HFFc6 (cell line): ENCODE measurements around the gene VSIG10L. TPM values are rescaled to one million over a fixed set of nuclear protein-coding genes. Genes with fewer than 3 reads are reported as not detected.
A peak's percentile ranks its signal among the peaks of the same experiment; 100 is the strongest.

Experiments used
- DNase-seq: peaks from one replicate; pipeline ENCODE4 v3.0.0-alpha.2; 2018
- H3K27ac Mint-ChIP-seq: 2 replicates; pipeline ENCODE4 v1.8.0; 2020; ENCODE audit warnings: mild to moderate bottlenecking, mixed read lengths
- H3K27me3 Mint-ChIP-seq: 2 replicates; pipeline ENCODE4 v1.8.0; 2021; ENCODE audit warnings: mild to moderate bottlenecking, moderate library complexity, mixed read lengths; ENCODE audit not compliant: insufficient read depth
- H3K36me3 Mint-ChIP-seq: 2 replicates; pipeline ENCODE4 v1.8.0; 2021; ENCODE audit warnings: low read depth, mixed read lengths
- H3K4me1 Mint-ChIP-seq: 2 replicates; pipeline ENCODE4 v1.8.0; 2020; ENCODE audit warnings: low read depth, mixed read lengths
- H3K4me3 Mint-ChIP-seq: 2 replicates; pipeline ENCODE4 v1.8.0; 2020; ENCODE audit warnings: mild to moderate bottlenecking, moderate library complexity, mixed read lengths
- H3K9me3 Mint-ChIP-seq: 2 replicates; pipeline ENCODE4 v1.8.0; 2020; ENCODE audit warnings: mild to moderate bottlenecking, mixed read lengths
- CTCF ChIP-seq: fragments of 200-600 bp; sonication (generic); IDR thresholded peaks from 2 replicates; pipeline ENCODE4 v1.5.0; 2021; ENCODE audit warnings: antibody characterized with exemption, mild to moderate bottlenecking
- total RNA-seq, 6 experiments: library from RNA; stranded (reverse); fragmentation: NEBNext Ultra II Directional; extraction: Animal tissue kit (Norgen Biotek cat#: 25700); gene quantifications; 2 replicates in 1 of 6; 3 replicates in 5 of 6; pipeline ENCODE4 v1.2.3, GENCODE V29; 2021

Gene VSIG10L
- total RNA-seq, 6 experiments from 2014 or later: 0.79 to 1.6 (median 0.89) TPM

GRCh38 chr19:51338563-51339312 lies 3.2 kb downstream of the VSIG10L start:
- H3K9me3 Mint-ChIP-seq: peaks cover 4% of the 10 kb centered on the region; the same call in 1 of the 2 replicates
- peaks cover 23% of the 10 kb centered on the region for H3K4me1 Mint-ChIP-seq
- peak overlapping the region; percentile 95; the same call in 1 of the 2 replicates for H3K27ac Mint-ChIP-seq
- TF ChIP-seq CTCF: peak; percentile 96
- DNase-seq: peak; percentile 52
- H3K4me3 Mint-ChIP-seq: peak overlapping the region; percentile 91
- H3K27me3 Mint-ChIP-seq: peaks cover 3% of the 10 kb centered on the region
- no peaks in the 10 kb centered on the region for H3K36me3 Mint-ChIP-seq

GRCh38 chr19:51337861-51338562 lies 3.9 kb downstream of the VSIG10L start:
- no peak for TF ChIP-seq CTCF
- Mint-ChIP-seq H3K36me3 (no peaks in the 10 kb centered on the region), H3K9me3 (peaks cover 6% of the 10 kb centered on the region; the same call in 1 of the 2 replicates), H3K4me1 (peaks cover 21% of the 10 kb centered on the region), H3K4me3 (peak overlapping the region; percentile 91), H3K27me3 (peaks cover 3% of the 10 kb centered on the region), H3K27ac (no peak overlapping the region; the same call in 1 of the 2 replicates)
- no peak for DNase-seq

GRCh38 chr19:51337141-51337860 lies 4.6 kb downstream of the VSIG10L start:
- TF ChIP-seq CTCF: no peak
- Mint-ChIP-seq H3K27ac (no peak overlapping the region), H3K27me3 (peaks cover 3% of the 10 kb centered on the region), H3K4me3 (no peak overlapping the region), H3K4me1 (peaks cover 15% of the 10 kb centered on the region), H3K36me3 (no peaks in the 10 kb centered on the region), H3K9me3 (peaks cover 6% of the 10 kb centered on the region; the same call in 1 of the 2 replicates)
- no peak for DNase-seq

- H3K27me3 Mint-ChIP-seq: no peaks in the 10 kb centered on the region; the same call in 1 of the 2 replicates
- H3K4me3 Mint-ChIP-seq: peak overlapping the region; percentile 26; the same call in 1 of the 2 replicates
- peaks cover 4% of the 10 kb centered on the region; the same call in 1 of the 2 replicates for H3K4me1 Mint-ChIP-seq
- H3K27ac Mint-ChIP-seq: no peak overlapping the region
- no peak for TF ChIP-seq CTCF
- peaks cover 18% of the 10 kb centered on the region; the same call in 1 of the 2 replicates for H3K9me3 Mint-ChIP-seq
- peaks cover 12% of the 10 kb centered on the region for H3K36me3 Mint-ChIP-seq
- no peak for DNase-seq
Measured at GRCh38 chr19:51333836-51334460, 8.0 kb downstream of the VSIG10L start.

- peaks cover 2% of the 10 kb centered on the region; the same call in 1 of the 2 replicates for H3K27me3 Mint-ChIP-seq
- H3K9me3 Mint-ChIP-seq: peaks cover 22% of the 10 kb centered on the region
- no peak for DNase-seq
- no peaks in the 10 kb centered on the region for H3K4me1 Mint-ChIP-seq
- H3K36me3 Mint-ChIP-seq: peaks cover 12% of the 10 kb centered on the region
- no peak overlapping the region for H3K4me3 Mint-ChIP-seq
- H3K27ac Mint-ChIP-seq: no peak overlapping the region
- no peak for TF ChIP-seq CTCF
Measured at GRCh38 chr19:51331716-51332115, 10.2 kb downstream of the VSIG10L start.
